ENCODE results near the gene SUSD6. TPM values are rescaled to one million over a fixed set of nuclear protein-coding genes. Genes with fewer than 3 reads are reported as not detected.

Gene SUSD6
- total RNA-seq, 1 experiment from 2014 or later: 32.1 TPM

- peaks cover 4% of the 10 kb centered on the region for H3K4me1 Mint-ChIP-seq (ENCODE audit: insufficient read depth, unreplicated experiment)
- TF ChIP-seq CTCF (IDR thresholded peaks at IDR 0.05; ENCODE audit: unreplicated experiment): no peak
- no TSS peak for BruUV-seq (replicated peaks)
- no peak overlapping the region for H3K4me3 Mint-ChIP-seq (ENCODE audit: unreplicated experiment)
- no peak for DNase-seq (ENCODE audit: unreplicated experiment)
- CTCF ChIA-PET: interaction anchor here (0.6 to 1.0 kb wide), 2 partner anchors 20 to 130 kb away, joined by 4 to 5 read pairs; partner anchors contain the start of gene CCDC177
- POLR2A ChIA-PET: no interaction called here
- H3K27ac Mint-ChIP-seq (ENCODE audit: low read depth, unreplicated experiment): no peak overlapping the region
- no peaks in the 10 kb centered on the region for H3K27me3 Mint-ChIP-seq (ENCODE audit: insufficient read depth, unreplicated experiment)
- H3K9me3 Mint-ChIP-seq (ENCODE audit: unreplicated experiment): no peaks in the 10 kb centered on the region
- peaks cover 56% of the 10 kb centered on the region for H3K36me3 Mint-ChIP-seq (ENCODE audit: insufficient read depth, unreplicated experiment)
- intact Hi-C loops (cut with micrococcal nuclease): no loop called here
Observed at GRCh38 chr14:69704319-69704718, 92.9 kb downstream of the SUSD6 start.

GRCh38 chr14:69705706-69706105 is 94.3 kb downstream of the SUSD6 start:
- BruUV-seq (replicated peaks): no TSS peak
- H3K4me1 Mint-ChIP-seq (ENCODE audit: insufficient read depth, unreplicated experiment): peaks cover 5% of the 10 kb centered on the region
- ChIA-PET POLR2A (interaction anchor here (0.6 to 2.5 kb wide), 2 partner anchors 12 to 21 kb away, joined by 5 to 7 read pairs; no protein-coding TSS in a partner anchor), CTCF (interaction anchor here (0.6 to 0.7 kb wide), 3 partner anchors 23 to 128 kb away, joined by 3 to 4 read pairs (median 3); no protein-coding TSS in a partner anchor)
- no peak for DNase-seq (ENCODE audit: unreplicated experiment)
- intact Hi-C loops (cut with micrococcal nuclease): no loop called here
- H3K36me3 Mint-ChIP-seq (ENCODE audit: insufficient read depth, unreplicated experiment): peaks cover 69% of the 10 kb centered on the region
- H3K27me3 Mint-ChIP-seq (ENCODE audit: insufficient read depth, unreplicated experiment): no peaks in the 10 kb centered on the region
- TF ChIP-seq CTCF (IDR thresholded peaks at IDR 0.05; ENCODE audit: unreplicated experiment): no peak
- no peak overlapping the region for H3K4me3 Mint-ChIP-seq (ENCODE audit: unreplicated experiment)
- H3K9me3 Mint-ChIP-seq (ENCODE audit: unreplicated experiment): no peaks in the 10 kb centered on the region
- H3K27ac Mint-ChIP-seq (ENCODE audit: low read depth, unreplicated experiment): no peak overlapping the region

- CTCF ChIA-PET: interaction anchor here (0.5 kb wide), 1 partner anchor 21 kb away, joined by 3 read pairs; no protein-coding TSS in a partner anchor
- no TSS peak for BruUV-seq (replicated peaks)
- Mint-ChIP-seq H3K9me3 (ENCODE audit: unreplicated experiment) (no peaks in the 10 kb centered on the region), H3K36me3 (ENCODE audit: insufficient read depth, unreplicated experiment) (peaks cover 80% of the 10 kb centered on the region), H3K4me3 (ENCODE audit: unreplicated experiment) (no peak overlapping the region), H3K27me3 (ENCODE audit: insufficient read depth, unreplicated experiment) (no peaks in the 10 kb centered on the region), H3K27ac (ENCODE audit: low read depth, unreplicated experiment) (no peak overlapping the region), H3K4me1 (ENCODE audit: insufficient read depth, unreplicated experiment) (peaks cover 15% of the 10 kb centered on the region)
- POLR2A ChIA-PET: interaction anchor here (1.3 to 3.3 kb wide), 2 partner anchors 8 to 22 kb away, joined by 4 to 14 read pairs; no protein-coding TSS in a partner anchor
- no peak for TF ChIP-seq CTCF (IDR thresholded peaks at IDR 0.05; ENCODE audit: unreplicated experiment)
- intact Hi-C loops (cut with micrococcal nuclease): no loop called here
- DNase-seq (ENCODE audit: unreplicated experiment): no peak
Observed at GRCh38 chr14:69708049-69708448, 96.7 kb downstream of the SUSD6 start.

- no TSS peak for BruUV-seq (replicated peaks)
- H3K4me3 Mint-ChIP-seq (ENCODE audit: unreplicated experiment): no peak overlapping the region
- peaks cover 19% of the 10 kb centered on the region for H3K4me1 Mint-ChIP-seq (ENCODE audit: insufficient read depth, unreplicated experiment)
- TF ChIP-seq CTCF (IDR thresholded peaks at IDR 0.05; ENCODE audit: unreplicated experiment): no peak
- no peak overlapping the region for H3K27ac Mint-ChIP-seq (ENCODE audit: low read depth, unreplicated experiment)
- intact Hi-C loops (cut with micrococcal nuclease): no loop called here
- DNase-seq (ENCODE audit: unreplicated experiment): peak; percentile 19
- peaks cover 79% of the 10 kb centered on the region for H3K36me3 Mint-ChIP-seq (ENCODE audit: insufficient read depth, unreplicated experiment)
- ChIA-PET POLR2A (interaction anchor here (0.7 to 3.3 kb wide), 3 partner anchors 16 to 1828 kb away, joined by 3 to 14 read pairs (median 3); no protein-coding TSS in a partner anchor), CTCF (interaction anchor here (0.5 to 1.9 kb wide), 6 partner anchors 11 to 134 kb away, joined by 3 to 7 read pairs (median 4); partner anchors contain the start of gene CCDC177)
- no peaks in the 10 kb centered on the region for H3K27me3 Mint-ChIP-seq (ENCODE audit: insufficient read depth, unreplicated experiment)
- H3K9me3 Mint-ChIP-seq (ENCODE audit: unreplicated experiment): no peaks in the 10 kb centered on the region
Observed at GRCh38 chr14:69708586-69709560, 97.5 kb downstream of the SUSD6 start.
